Effector memory CD4-positive, alpha-beta T cell (primary cell): ENCODE measurements around the gene HNRNPUL1.
"Not testable (repeated sequence)": the region's sequence is repeated elsewhere in the genome, so short reads cannot be mapped to it uniquely, and the experiment has no call there.

ENCODE experiments used
- DNase-seq, 3 donors: peaks; one replicate each; pipeline ENCODE4 v3.0.0-alpha.2; 2020
- H3K27ac ChIP-seq: 2 replicates; pipeline ENCODE4 v1.7.0; 2013; ENCODE audit warnings: mild to moderate bottlenecking, low read length, moderate library complexity; ENCODE audit not compliant: insufficient read depth, poor library complexity, severe bottlenecking
- H3K27me3 ChIP-seq: replicated peaks from 2 replicates; pipeline ENCODE4 v1.7.0; 2013; ENCODE audit warnings: mild to moderate bottlenecking, low read length; ENCODE audit not compliant: insufficient read depth, control insufficient read depth, poor library complexity, severe bottlenecking
- H3K36me3 ChIP-seq: 2 replicates; pipeline ENCODE4 v1.7.0; 2013; ENCODE audit warnings: mild to moderate bottlenecking, low read length, moderate library complexity; ENCODE audit not compliant: control insufficient read depth, insufficient read depth
- H3K4me1 ChIP-seq: 2 replicates; pipeline ENCODE4 v1.7.0; 2013; ENCODE audit warnings: low read length, mild to moderate bottlenecking; ENCODE audit not compliant: control insufficient read depth, insufficient read depth, poor library complexity, severe bottlenecking
- H3K4me3 ChIP-seq: 2 replicates; pipeline ENCODE4 v1.7.0; 2013; ENCODE audit warnings: low read length, low read depth, mild to moderate bottlenecking; ENCODE audit not compliant: insufficient read depth, poor library complexity, severe bottlenecking
- H3K9me3 ChIP-seq: 2 replicates; pipeline ENCODE4 v1.7.0; 2013; ENCODE audit warnings: mild to moderate bottlenecking, low read length, moderate library complexity; ENCODE audit not compliant: control insufficient read depth

Gene HNRNPUL1

GRCh38 chr19:41274802-41275201 is 10.6 kb downstream of the HNRNPUL1 start:
- H3K9me3 ChIP-seq: no peaks in the 10 kb centered on the region
- H3K4me3 ChIP-seq: no peak overlapping the region
- no peak overlapping the region for H3K27ac ChIP-seq
- no peak for DNase-seq
- no peaks in the 10 kb centered on the region for H3K27me3 ChIP-seq
- H3K36me3 ChIP-seq: peaks cover 99% of the 10 kb centered on the region
- no peaks in the 10 kb centered on the region for H3K4me1 ChIP-seq

DNA sequence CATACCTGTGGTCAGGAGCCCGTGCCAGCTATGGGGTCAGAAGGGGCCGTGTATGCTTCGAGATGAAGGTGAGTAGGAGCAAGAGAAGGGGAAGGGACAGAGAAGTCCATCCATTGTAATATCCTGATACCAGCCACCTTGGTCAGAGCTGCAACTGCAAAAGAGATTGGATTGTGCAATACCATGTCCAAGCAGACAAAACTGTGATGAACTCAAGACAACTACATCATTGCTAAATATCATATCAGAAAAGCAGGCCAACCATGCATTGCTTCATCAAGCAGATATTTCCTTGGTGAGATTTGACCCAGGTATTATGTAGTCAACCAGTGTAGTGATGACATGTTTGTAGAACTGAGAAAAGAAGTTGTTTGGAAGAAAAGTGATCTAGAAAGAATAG is 12.1 kb downstream of the HNRNPUL1 start:
- no peak for DNase-seq
- H3K4me1 ChIP-seq: no peaks in the 10 kb centered on the region
- H3K4me3 ChIP-seq: no peak overlapping the region
- peaks cover 100% of the 10 kb centered on the region for H3K36me3 ChIP-seq
- H3K9me3 ChIP-seq: no peaks in the 10 kb centered on the region
- H3K27me3 ChIP-seq: no peaks in the 10 kb centered on the region
- H3K27ac ChIP-seq: no peak overlapping the region

- no peak for DNase-seq
- Histone ChIP-seq H3K36me3 (peaks cover 92% of the 10 kb centered on the region), H3K4me1 (no peaks in the 10 kb centered on the region), H3K27ac (no peak overlapping the region), H3K9me3 (no peaks in the 10 kb centered on the region), H3K4me3 (no peak overlapping the region), H3K27me3 (no peaks in the 10 kb centered on the region)
Measured at GRCh38 chr19:41278478-41278877, 14.3 kb downstream of the HNRNPUL1 start.

DNA sequence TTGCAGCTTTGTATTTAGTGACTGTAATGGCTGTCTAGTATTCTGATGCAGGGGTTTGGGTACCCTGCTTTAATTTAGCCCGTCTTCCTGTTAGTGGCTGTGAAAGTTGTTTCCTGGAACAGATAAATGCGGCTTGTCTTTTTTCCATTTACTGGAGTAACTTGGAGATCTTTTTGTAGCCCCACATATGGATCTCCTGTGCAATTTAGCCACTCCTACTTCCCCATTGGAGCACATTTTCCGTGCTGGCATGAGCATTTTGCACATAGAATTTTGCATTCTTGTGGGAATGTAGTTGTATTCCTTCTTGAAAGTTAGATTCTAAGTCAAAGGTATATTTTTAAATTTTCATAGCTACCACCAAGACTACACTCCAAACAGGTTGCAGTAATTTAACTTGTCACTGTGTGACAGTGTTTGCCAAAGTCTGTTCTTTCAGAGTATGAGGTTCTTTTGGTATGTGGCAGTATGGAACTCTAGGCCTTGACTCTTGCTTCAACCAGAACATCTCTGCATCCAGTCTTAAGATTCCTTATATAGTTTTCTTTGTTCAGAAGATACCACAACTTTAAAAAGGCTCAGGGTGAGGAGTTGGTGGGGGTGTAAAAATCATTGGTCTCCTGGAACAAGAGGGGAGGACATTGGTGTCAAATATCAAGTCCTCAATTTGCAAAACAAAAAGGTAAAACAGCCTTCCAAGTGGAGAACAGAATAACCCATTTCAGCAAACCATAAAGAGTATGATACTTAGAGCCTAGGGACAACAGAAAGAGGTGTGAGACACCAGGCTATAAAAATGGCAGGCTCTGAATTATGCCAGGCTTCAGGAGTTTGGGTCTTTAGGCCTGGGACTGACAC is 24.7 kb downstream of the HNRNPUL1 start:
- H3K4me3 ChIP-seq: no peak overlapping the region
- H3K36me3 ChIP-seq: peaks cover 69% of the 10 kb centered on the region
- H3K4me1 ChIP-seq: no peaks in the 10 kb centered on the region
- H3K9me3 ChIP-seq: no peaks in the 10 kb centered on the region
- no peak overlapping the region for H3K27ac ChIP-seq
- DNase-seq: no peak
- H3K27me3 ChIP-seq: no peaks in the 10 kb centered on the region

GRCh38 chr19:41289814-41290213 is 25.6 kb downstream of the HNRNPUL1 start:
- peaks cover 72% of the 10 kb centered on the region for H3K36me3 ChIP-seq
- H3K27me3 ChIP-seq, H3K27ac ChIP-seq: not testable (repeated sequence)

GRCh38 chr19:41294393-41294792 is 30.2 kb downstream of the HNRNPUL1 start:
- H3K27me3 ChIP-seq: no peaks in the 10 kb centered on the region
- H3K4me3 ChIP-seq: no peak overlapping the region
- DNase-seq: no peak
- H3K36me3 ChIP-seq: peaks cover 82% of the 10 kb centered on the region
- H3K27ac ChIP-seq: no peak overlapping the region
- peaks cover 38% of the 10 kb centered on the region for H3K4me1 ChIP-seq
- H3K9me3 ChIP-seq: no peaks in the 10 kb centered on the region

More at GRCh38 chr19:41289814-41290213, 25.6 kb downstream of the HNRNPUL1 start:
- not testable (repeated sequence) for H3K9me3 ChIP-seq, H3K4me3 ChIP-seq, DNase-seq, H3K4me1 ChIP-seq

DNA sequence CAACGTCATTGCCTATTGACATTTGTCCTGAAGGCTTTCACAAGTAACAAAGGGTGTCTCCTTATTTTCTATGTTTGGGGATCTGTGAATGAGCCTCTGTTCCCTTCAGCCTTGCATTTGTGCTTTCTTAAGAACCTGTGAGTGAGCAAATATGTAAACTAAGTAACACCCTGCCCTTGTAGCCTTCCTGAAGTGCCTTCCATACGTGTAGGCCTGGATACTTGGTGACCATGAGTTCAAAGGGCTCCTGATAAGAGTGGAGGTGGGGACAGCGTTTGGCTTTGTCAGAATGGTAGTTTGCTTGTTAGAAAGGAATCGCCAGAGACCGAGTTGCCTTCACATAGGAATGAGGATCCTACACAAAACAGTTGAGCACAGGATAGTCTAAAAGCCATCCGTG is 31.3 kb downstream of the HNRNPUL1 start:
- H3K9me3 ChIP-seq: no peaks in the 10 kb centered on the region
- no peaks in the 10 kb centered on the region for H3K27me3 ChIP-seq
- H3K4me1 ChIP-seq: peaks cover 49% of the 10 kb centered on the region
- DNase-seq: no peak
- peaks cover 82% of the 10 kb centered on the region for H3K36me3 ChIP-seq
- H3K27ac ChIP-seq: no peak overlapping the region
- H3K4me3 ChIP-seq: no peak overlapping the region

DNA sequence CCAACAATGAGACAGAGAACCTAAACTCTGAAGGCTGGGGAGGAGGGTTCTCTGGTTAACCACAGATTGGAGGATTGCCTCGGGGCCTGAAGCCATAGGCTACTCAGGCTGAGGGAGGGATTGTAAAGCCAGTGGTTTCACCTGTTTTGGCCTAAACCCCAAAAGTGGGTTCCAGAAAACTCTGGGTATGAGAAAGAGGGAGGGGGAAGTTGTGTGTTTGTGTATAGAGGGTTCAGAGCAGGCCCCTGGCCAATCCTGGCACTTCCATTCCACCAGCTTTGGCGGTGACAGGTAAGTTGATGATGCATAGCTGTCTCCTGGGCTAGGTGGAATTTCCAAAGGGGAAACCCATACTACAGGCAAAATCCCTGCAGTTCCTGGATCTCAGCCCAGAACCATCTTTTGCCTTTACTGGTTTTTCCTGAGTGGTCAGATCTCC is 32.3 kb downstream of the HNRNPUL1 start:
- peak overlapping the region; percentile 81 for H3K27ac ChIP-seq
- no peaks in the 10 kb centered on the region for H3K9me3 ChIP-seq
- DNase-seq: peak in 1 of 3 donors; percentile 43
- no peaks in the 10 kb centered on the region for H3K27me3 ChIP-seq
- H3K4me3 ChIP-seq: no peak overlapping the region
- peaks cover 82% of the 10 kb centered on the region for H3K36me3 ChIP-seq
- H3K4me1 ChIP-seq: peaks cover 58% of the 10 kb centered on the region

- Histone ChIP-seq H3K27ac (peak overlapping the region; percentile 81), H3K4me3 (no peak overlapping the region)
- no peak for DNase-seq
Measured at GRCh38 chr19:41297628-41298347, 33.6 kb downstream of the HNRNPUL1 start.

More at GRCh38 chr19:41297628-41298347, 33.6 kb downstream of the HNRNPUL1 start:
- Histone ChIP-seq H3K36me3 (peaks cover 70% of the 10 kb centered on the region), H3K4me1 (peaks cover 71% of the 10 kb centered on the region), H3K27me3 (no peaks in the 10 kb centered on the region), H3K9me3 (no peaks in the 10 kb centered on the region)
